Mesothelial cell of epicardium (in vitro differentiated cells): ENCODE measurements around the gene PARP9. TPM values are rescaled to one million over a fixed set of nuclear protein-coding genes. Genes with fewer than 3 reads are reported as not detected.

Experiments
- DNase-seq, 2 experiments: peaks; one replicate each; pipeline ENCODE4 v3.0.0; 2021; ENCODE audit warnings: low spot score in 2 of 2; ENCODE audit not compliant: unreplicated experiment in 2 of 2
- H3K27ac Mint-ChIP-seq: 2 replicates; pipeline ENCODE4 v1.8.0; 2021; ENCODE audit warnings: mixed read lengths
- H3K27me3 Mint-ChIP-seq: 2 replicates; pipeline ENCODE4 v1.8.0; 2021; ENCODE audit warnings: low read depth, mixed read lengths
- H3K36me3 Mint-ChIP-seq: 2 replicates; pipeline ENCODE4 v1.8.0; 2021; ENCODE audit warnings: mixed read lengths
- H3K4me1 Mint-ChIP-seq: 2 replicates; pipeline ENCODE4 v1.8.0; 2021; ENCODE audit warnings: mixed read lengths
- H3K4me3 Mint-ChIP-seq: 2 replicates; pipeline ENCODE4 v1.8.0; 2021; ENCODE audit warnings: mild to moderate bottlenecking, moderate library complexity, mixed read lengths
- H3K9me3 Mint-ChIP-seq: 2 replicates; pipeline ENCODE4 v1.8.0; 2021; ENCODE audit warnings: mixed read lengths
- total RNA-seq: library from RNA; stranded (reverse); gene quantifications from 3 replicates; pipeline ENCODE4 v1.2.1, GENCODE V29; 2021
- TF ChIP-seq, protein P1 (sequence below): fragments of 200-600 bp; sonication (generic); IDR thresholded peaks from one replicate; pipeline ENCODE4 v1.5.0; 2021; ENCODE audit warnings: antibody characterized with exemption; ENCODE audit not compliant: unreplicated experiment

The PARP9 gene
- total RNA-seq, 1 donor from 2014 or later: 32.5 TPM

GRCh38 chr3:122548619-122549018, 15.5 kb downstream of the PARP9 start:
- Mint-ChIP-seq H3K27me3 (no peaks in the 10 kb centered on the region), H3K27ac (no peak overlapping the region), H3K36me3 (peaks cover 59% of the 10 kb centered on the region), H3K4me1 (no peaks in the 10 kb centered on the region), H3K4me3 (no peak overlapping the region), H3K9me3 (no peaks in the 10 kb centered on the region)
- DNase-seq: no peak
- TF ChIP-seq, protein P1, sequence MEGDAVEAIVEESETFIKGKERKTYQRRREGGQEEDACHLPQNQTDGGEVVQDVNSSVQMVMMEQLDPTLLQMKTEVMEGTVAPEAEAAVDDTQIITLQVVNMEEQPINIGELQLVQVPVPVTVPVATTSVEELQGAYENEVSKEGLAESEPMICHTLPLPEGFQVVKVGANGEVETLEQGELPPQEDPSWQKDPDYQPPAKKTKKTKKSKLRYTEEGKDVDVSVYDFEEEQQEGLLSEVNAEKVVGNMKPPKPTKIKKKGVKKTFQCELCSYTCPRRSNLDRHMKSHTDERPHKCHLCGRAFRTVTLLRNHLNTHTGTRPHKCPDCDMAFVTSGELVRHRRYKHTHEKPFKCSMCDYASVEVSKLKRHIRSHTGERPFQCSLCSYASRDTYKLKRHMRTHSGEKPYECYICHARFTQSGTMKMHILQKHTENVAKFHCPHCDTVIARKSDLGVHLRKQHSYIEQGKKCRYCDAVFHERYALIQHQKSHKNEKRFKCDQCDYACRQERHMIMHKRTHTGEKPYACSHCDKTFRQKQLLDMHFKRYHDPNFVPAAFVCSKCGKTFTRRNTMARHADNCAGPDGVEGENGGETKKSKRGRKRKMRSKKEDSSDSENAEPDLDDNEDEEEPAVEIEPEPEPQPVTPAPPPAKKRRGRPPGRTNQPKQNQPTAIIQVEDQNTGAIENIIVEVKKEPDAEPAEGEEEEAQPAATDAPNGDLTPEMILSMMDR: no peak

DNA sequence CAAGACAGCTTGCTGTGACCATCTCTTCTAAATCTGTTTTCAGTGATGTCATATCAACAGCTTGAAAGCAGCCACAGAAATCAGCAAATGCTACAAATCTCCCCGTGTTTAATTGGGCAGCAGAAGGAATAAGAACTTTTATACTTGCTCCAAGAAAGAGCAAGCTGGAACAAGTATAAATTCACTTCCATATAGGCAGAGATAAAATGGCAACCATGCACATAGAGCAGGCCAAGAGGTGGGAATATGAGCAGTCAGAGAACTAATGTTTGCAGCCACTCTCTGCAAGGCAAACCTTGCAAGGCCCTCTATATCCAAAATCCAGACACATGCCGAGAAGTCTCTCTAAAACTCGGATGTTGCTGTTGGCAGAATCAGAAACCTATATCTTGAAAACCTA, 16.0 kb downstream of the PARP9 start:
- H3K9me3 Mint-ChIP-seq: no peaks in the 10 kb centered on the region
- H3K4me3 Mint-ChIP-seq: no peak overlapping the region
- H3K4me1 Mint-ChIP-seq: no peaks in the 10 kb centered on the region
- H3K27ac Mint-ChIP-seq: no peak overlapping the region
- TF ChIP-seq, protein P1: no peak
- no peak for DNase-seq
- H3K27me3 Mint-ChIP-seq: no peaks in the 10 kb centered on the region
- H3K36me3 Mint-ChIP-seq: peaks cover 56% of the 10 kb centered on the region

- Mint-ChIP-seq H3K36me3 (peaks cover 50% of the 10 kb centered on the region), H3K9me3 (no peaks in the 10 kb centered on the region), H3K4me3 (no peak overlapping the region), H3K4me1 (no peaks in the 10 kb centered on the region), H3K27me3 (no peaks in the 10 kb centered on the region), H3K27ac (no peak overlapping the region)
- no peak for DNase-seq
- TF ChIP-seq, protein P1: no peak
These were observed 17.9 kb downstream of the PARP9 start for GRCh38 chr3:122546151-122546550.

GRCh38 chr3:122538956-122539490, 25.1 kb downstream of the PARP9 start:
- H3K27ac Mint-ChIP-seq: no peak overlapping the region
- no peaks in the 10 kb centered on the region for H3K27me3 Mint-ChIP-seq
- H3K36me3 Mint-ChIP-seq: peaks cover 40% of the 10 kb centered on the region
- no peaks in the 10 kb centered on the region for H3K9me3 Mint-ChIP-seq
- no peak for DNase-seq
- no peaks in the 10 kb centered on the region for H3K4me1 Mint-ChIP-seq
- H3K4me3 Mint-ChIP-seq: no peak overlapping the region
- TF ChIP-seq, protein P1: no peak

DNA sequence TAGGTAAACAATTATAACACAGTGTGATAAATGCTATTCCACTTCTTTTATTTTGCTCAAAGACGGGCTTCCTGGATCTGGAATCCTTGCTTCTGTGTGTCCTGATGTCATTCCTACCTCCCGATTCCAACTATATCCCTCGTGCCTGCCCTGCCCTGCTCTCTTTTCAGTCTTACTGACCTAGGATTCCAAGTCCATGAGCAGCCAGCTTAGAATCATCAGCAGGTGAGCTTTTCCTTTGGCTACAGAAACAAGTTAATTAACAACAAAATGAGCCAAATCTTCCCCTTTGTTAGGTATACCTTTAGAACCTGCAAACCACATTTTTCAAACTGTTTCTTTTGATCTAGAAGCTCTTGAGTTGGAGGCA, 27.5 kb downstream of the PARP9 start:
- DNase-seq: no peak
- TF ChIP-seq, protein P1: no peak
- Mint-ChIP-seq H3K4me3 (no peak overlapping the region), H3K27ac (no peak overlapping the region), H3K36me3 (peaks cover 49% of the 10 kb centered on the region), H3K4me1 (no peaks in the 10 kb centered on the region), H3K9me3 (no peaks in the 10 kb centered on the region), H3K27me3 (no peaks in the 10 kb centered on the region)
